ENCODE results near the gene ADORA1. TPM values are rescaled to one million over a fixed set of nuclear protein-coding genes. Genes with fewer than 3 reads are reported as not detected.

ADORA1 gene
- total and polyA plus RNA-seq, 2 of the 13 experiments (the other 11 are each of a cell fraction or from before 2014, with no cell fraction given), result 0.11 TPM; not detected in 1

DNA sequence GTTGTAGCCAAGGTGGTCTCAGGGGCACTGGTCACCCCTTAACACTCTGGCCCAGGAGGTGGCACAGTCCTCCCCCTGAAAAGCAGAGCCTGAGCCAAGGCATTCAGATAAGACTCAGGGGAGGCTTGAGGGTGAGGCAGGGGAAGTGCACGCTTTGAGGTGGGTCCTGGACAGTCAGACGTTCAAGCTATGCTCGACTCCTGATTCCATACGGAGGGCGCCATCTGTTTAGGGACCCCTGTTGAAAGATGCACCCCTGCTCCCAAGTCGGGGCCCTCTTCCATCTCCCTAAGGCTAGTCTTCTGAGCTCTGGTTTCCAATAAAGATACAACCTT lies 71.9 kb downstream of the ADORA1 start:
- ATAC-seq (no peak), FAIRE-seq (no peak), DNase-seq (ENCODE audit: low spot score) (no peak)
- H3K27ac ChIP-seq (ENCODE audit: extremely low read length, insufficient read depth, low read length), result no peak overlapping the region
- H3K9me3 ChIP-seq (ENCODE audit: low read length), result no peaks in the 10 kb centered on the region
- no peaks in the 10 kb centered on the region for H3K79me2 ChIP-seq (ENCODE audit: insufficient read depth, low read length)
- CTCF ChIA-PET (ENCODE audit: low intra/inter-chr PET ratio, low total read pairs), result no interaction called here
- peaks cover 0 to 7% of the 10 kb centered on the region in 2 experiments; a peak in 1 of 5 replicates for H3K27me3 ChIP-seq (ENCODE audit: control insufficient read depth in 1 of 2, insufficient read depth in 2 of 2, low read length in 2 of 2)
- no TSS peak for BruUV-seq (replicated peaks)
- no peak overlapping the region for H3K9ac ChIP-seq (ENCODE audit: insufficient read depth, low read depth, low read length)
- H2AFZ ChIP-seq (ENCODE audit: low read length), result no peak overlapping the region
- no peak overlapping the region for H3K4me3 ChIP-seq (replicated peaks in 1 of 3; ENCODE audit: insufficient read depth in 1 of 3, low read depth in 2 of 3, low read length in 3 of 3)
- no peak overlapping the region for H3K4me2 ChIP-seq (ENCODE audit: low read depth, low read length)
- no peaks in the 10 kb centered on the region for H3K36me3 ChIP-seq (replicated peaks in 1 of 2; ENCODE audit: control insufficient read depth in 1 of 2, insufficient read depth in 2 of 2, low read length in 2 of 2)
- H3K4me1 ChIP-seq (ENCODE audit: insufficient read depth, low read length), result peaks cover 13% of the 10 kb centered on the region
- no peaks in the 10 kb centered on the region for H4K20me1 ChIP-seq (ENCODE audit: insufficient read depth, low read length)
- TF ChIP-seq, protein P1, sequence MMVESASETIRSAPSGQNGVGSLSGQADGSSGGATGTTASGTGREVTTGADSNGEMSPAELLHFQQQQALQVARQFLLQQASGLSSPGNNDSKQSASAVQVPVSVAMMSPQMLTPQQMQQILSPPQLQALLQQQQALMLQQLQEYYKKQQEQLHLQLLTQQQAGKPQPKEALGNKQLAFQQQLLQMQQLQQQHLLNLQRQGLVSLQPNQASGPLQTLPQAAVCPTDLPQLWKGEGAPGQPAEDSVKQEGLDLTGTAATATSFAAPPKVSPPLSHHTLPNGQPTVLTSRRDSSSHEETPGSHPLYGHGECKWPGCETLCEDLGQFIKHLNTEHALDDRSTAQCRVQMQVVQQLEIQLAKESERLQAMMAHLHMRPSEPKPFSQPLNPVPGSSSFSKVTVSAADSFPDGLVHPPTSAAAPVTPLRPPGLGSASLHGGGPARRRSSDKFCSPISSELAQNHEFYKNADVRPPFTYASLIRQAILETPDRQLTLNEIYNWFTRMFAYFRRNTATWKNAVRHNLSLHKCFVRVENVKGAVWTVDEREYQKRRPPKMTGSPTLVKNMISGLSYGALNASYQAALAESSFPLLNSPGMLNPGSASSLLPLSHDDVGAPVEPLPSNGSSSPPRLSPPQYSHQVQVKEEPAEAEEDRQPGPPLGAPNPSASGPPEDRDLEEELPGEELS (CRISPR knock-in tag; IDR thresholded peaks at IDR 0.05), result no peak
- no peak for TF ChIP-seq SIN3B (IDR thresholded peaks at IDR 0.05; ENCODE audit: low read length)
- TF ChIP-seq, protein P2, sequence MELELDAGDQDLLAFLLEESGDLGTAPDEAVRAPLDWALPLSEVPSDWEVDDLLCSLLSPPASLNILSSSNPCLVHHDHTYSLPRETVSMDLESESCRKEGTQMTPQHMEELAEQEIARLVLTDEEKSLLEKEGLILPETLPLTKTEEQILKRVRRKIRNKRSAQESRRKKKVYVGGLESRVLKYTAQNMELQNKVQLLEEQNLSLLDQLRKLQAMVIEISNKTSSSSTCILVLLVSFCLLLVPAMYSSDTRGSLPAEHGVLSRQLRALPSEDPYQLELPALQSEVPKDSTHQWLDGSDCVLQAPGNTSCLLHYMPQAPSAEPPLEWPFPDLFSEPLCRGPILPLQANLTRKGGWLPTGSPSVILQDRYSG (CRISPR knock-in tag; IDR thresholded peaks at IDR 0.05), result no peak
- TF ChIP-seq ZNF780A (CRISPR knock-in tag; IDR thresholded peaks at IDR 0.05), result no peak
- TF ChIP-seq, protein P3, sequence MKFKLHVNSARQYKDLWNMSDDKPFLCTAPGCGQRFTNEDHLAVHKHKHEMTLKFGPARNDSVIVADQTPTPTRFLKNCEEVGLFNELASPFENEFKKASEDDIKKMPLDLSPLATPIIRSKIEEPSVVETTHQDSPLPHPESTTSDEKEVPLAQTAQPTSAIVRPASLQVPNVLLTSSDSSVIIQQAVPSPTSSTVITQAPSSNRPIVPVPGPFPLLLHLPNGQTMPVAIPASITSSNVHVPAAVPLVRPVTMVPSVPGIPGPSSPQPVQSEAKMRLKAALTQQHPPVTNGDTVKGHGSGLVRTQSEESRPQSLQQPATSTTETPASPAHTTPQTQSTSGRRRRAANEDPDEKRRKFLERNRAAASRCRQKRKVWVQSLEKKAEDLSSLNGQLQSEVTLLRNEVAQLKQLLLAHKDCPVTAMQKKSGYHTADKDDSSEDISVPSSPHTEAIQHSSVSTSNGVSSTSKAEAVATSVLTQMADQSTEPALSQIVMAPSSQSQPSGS (CRISPR knock-in tag; IDR thresholded peaks at IDR 0.05), result no peak
- in situ Hi-C loops (cut with HindIII; ENCODE audit: extremely low pct_ligation_motif_present, low pct_unique_long_range_greater_than_20kb) (no loop called here), intact Hi-C loops (cut with micrococcal nuclease; ENCODE audit: unreplicated experiment) (no loop called here)
- 75% methylated on average over 6 of the region's 6 CpGs for WGBS (ENCODE audit: low lambda C conversion rate)
- POLR2A ChIA-PET, result no interaction called here

Measured in HepG2 (cell line).